Liver (tissue), 3 donors: ENCODE data around the gene RPL31.

Experiments used
- CTCF ChIP-seq: fragments of 150-350 bp; IDR thresholded peaks from 2 replicates; pipeline ENCODE4 v1.5.1; 2017; ENCODE audit warnings: improper control_type of control experiment, low read depth, low read length; ENCODE audit not compliant: missing input control
- JUND ChIP-seq, 2 donors: IDR thresholded peaks; 2 replicates each; pipeline ENCODE4 v1.6.1; 2016; ENCODE audit warnings: antibody characterized with exemption in 2 of 2
- MAX ChIP-seq: IDR thresholded peaks from 2 replicates; pipeline ENCODE4 v1.6.1; 2016; ENCODE audit warnings: antibody characterized with exemption
- SP1 ChIP-seq: IDR thresholded peaks from 2 replicates; pipeline ENCODE4 v1.6.1; 2018; ENCODE audit warnings: antibody characterized with exemption, mild to moderate bottlenecking
- donor health status: healthy.
- donor health status: healthy.

GRCh38 chr2:100963026-100963375, 39.1 kb upstream of the RPL31 start:
- TF ChIP-seq SP1 (no peak), JUND (IDR thresholded peaks at IDR 0.05) (no peak), CTCF (no peak), MAX (no peak)
